Measurements from ENCODE around the gene SYNDIG1L. TPM values are rescaled to one million over a fixed set of nuclear protein-coding genes. Genes with fewer than 3 reads are reported as not detected.

SYNDIG1L gene
- total and polyA plus RNA-seq, 2 of the 8 experiments (the other 6 are each of a cell fraction or from before 2014, with no cell fraction given): 3.0 to 3.2 TPM

GRCh38 chr14:74358176-74358829, 67.7 kb downstream of the SYNDIG1L start (continued):
- no peak for TF ChIP-seq RXRA (IDR thresholded peaks at IDR 0.05; ENCODE audit: insufficient read depth, low read depth, low read length)

All from H1 (cell line).